HepG2 (cell line): Measurements from ENCODE around the gene GJC2. TPM values are rescaled to one million over a fixed set of nuclear protein-coding genes. Genes with fewer than 3 reads are reported as not detected.

Experiments
- ADNP ChIP-seq: sonication (generic); formaldehyde crosslinking; IDR thresholded peaks from 2 replicates; pipeline ENCODE4 v1.4.0; 2020; ENCODE audit warnings: missing genetic modification reagents
- ASH2L ChIP-seq: fragments of 300-600, 200-600 bp; sonication (generic); IDR thresholded peaks from 2 replicates; pipeline ENCODE4 v1.7.0; 2017; ENCODE audit warnings: low read depth, mild to moderate bottlenecking, moderate library complexity, mixed read lengths, low read length; ENCODE audit not compliant: insufficient read length
- ATF1 ChIP-seq: IDR thresholded peaks from 2 replicates; pipeline ENCODE4 v1.6.1; 2016; ENCODE audit warnings: mild to moderate bottlenecking, control low read depth
- ATF3 ChIP-seq: sonication (generic); formaldehyde crosslinking; IDR thresholded peaks from 2 replicates; pipeline ENCODE4 v1.4.0; 2020; ENCODE audit warnings: missing genetic modification reagents
- CCAR2 ChIP-seq: fragments of 200-400 bp; formaldehyde crosslinking; optimal IDR thresholded peaks from 2 replicates; pipeline ENCODE3; 2018; ENCODE audit warnings: low read depth, mild to moderate bottlenecking, low read length, moderate library complexity
- HOXA7 ChIP-seq: sonication (generic); formaldehyde crosslinking; IDR thresholded peaks from 2 replicates; pipeline ENCODE4 v1.8.1; 2022; ENCODE audit warnings: mild to moderate bottlenecking, missing genetic modification reagents, moderate library complexity
- LCORL ChIP-seq, 2 experiments: fragments of 450-650 bp in 1 of 2; sonication (generic) in 1 of 2; formaldehyde crosslinking in 1 of 2; IDR thresholded peaks; 2 replicates each; pipeline versions ENCODE4 v1.5.0 to v1.6.1; 2017 to 2020; ENCODE audit warnings: antibody characterized with exemption in 1 of 2, missing genetic modification reagents in 1 of 2
- MED8 ChIP-seq: sonication (generic); formaldehyde crosslinking; IDR thresholded peaks from 2 replicates; pipeline ENCODE4 v1.8.1; 2023; ENCODE audit warnings: mild to moderate bottlenecking, missing genetic modification reagents; ENCODE audit not compliant: insufficient replicate concordance
- NFATC3 ChIP-seq: sonication (generic); formaldehyde crosslinking; IDR thresholded peaks from 2 replicates; pipeline ENCODE4 v1.5.1; 2020; ENCODE audit warnings: mild to moderate bottlenecking, missing genetic modification reagents
- PAF1 ChIP-seq: IDR thresholded peaks from 2 replicates; pipeline ENCODE4 v1.6.1; 2016; ENCODE audit warnings: missing genetic modification reagents, missing compliant biosample characterization
- POLR2G ChIP-seq: fragments of 200-400 bp; formaldehyde crosslinking; IDR thresholded peaks from 2 replicates; pipeline ENCODE4 v1.6.1; 2018; ENCODE audit warnings: mild to moderate bottlenecking, low read depth, low read length, moderate library complexity
- SNAPC2 ChIP-seq: sonication (generic); formaldehyde crosslinking; IDR thresholded peaks from 2 replicates; pipeline ENCODE4 v1.8.1; 2022; ENCODE audit warnings: mild to moderate bottlenecking, missing genetic modification reagents
- TIGD3 ChIP-seq: sonication (generic); formaldehyde crosslinking; IDR thresholded peaks from 2 replicates; pipeline ENCODE4 v1.5.1; 2020; ENCODE audit warnings: mild to moderate bottlenecking, missing genetic modification reagents, borderline replicate concordance
- U2AF1 ChIP-seq: fragments of 200-400 bp; formaldehyde crosslinking; optimal IDR thresholded peaks from 2 replicates; pipeline ENCODE3; 2017; ENCODE audit warnings: mild to moderate bottlenecking, low read depth, low read length
- ZBED4 ChIP-seq: sonication (generic); formaldehyde crosslinking; IDR thresholded peaks from 2 replicates; pipeline ENCODE4 v1.4.0; 2020; ENCODE audit warnings: missing genetic modification reagents, borderline replicate concordance
- ZBTB2 ChIP-seq: sonication (generic); formaldehyde crosslinking; IDR thresholded peaks from 2 replicates; pipeline ENCODE4 v1.8.0; 2022; ENCODE audit warnings: low read depth, missing genetic modification reagents
- ZFP62 ChIP-seq: sonication (generic); formaldehyde crosslinking; IDR thresholded peaks from 2 replicates; pipeline ENCODE4 v1.4.0; 2020; ENCODE audit warnings: missing genetic modification reagents
- ZNF234 ChIP-seq: sonication (generic); formaldehyde crosslinking; conservative IDR thresholded peaks from 2 replicates; pipeline ENCODE4 v1.5.1; 2020; ENCODE audit warnings: mild to moderate bottlenecking, missing genetic modification reagents
- ZNF337 ChIP-seq: sonication (generic); formaldehyde crosslinking; IDR thresholded peaks from 2 replicates; pipeline ENCODE4 v1.5.1; 2020; ENCODE audit warnings: missing genetic modification reagents, low read depth, mild to moderate bottlenecking, borderline replicate concordance
- ZNF460 ChIP-seq: sonication (generic); formaldehyde crosslinking; IDR thresholded peaks from 2 replicates; pipeline ENCODE4 v1.5.1; 2020; ENCODE audit warnings: missing genetic modification reagents, mild to moderate bottlenecking, borderline replicate concordance
- ZNF557 ChIP-seq: sonication (generic); formaldehyde crosslinking; IDR thresholded peaks from 2 replicates; pipeline ENCODE4 v1.4.0; 2020; ENCODE audit warnings: missing genetic modification reagents
- ZSCAN30 ChIP-seq: sonication (generic); formaldehyde crosslinking; IDR thresholded peaks from 2 replicates; pipeline ENCODE4 v1.5.0; 2020; ENCODE audit warnings: mild to moderate bottlenecking, missing genetic modification reagents
- polyA plus RNA-seq, 8 experiments: library from polyadenylated mRNA; depleted of rRNA in 3 of 8; stranded (reverse) in 7 of 8; unstranded in 1 of 8; fragments of >200 nt; fragmentation: Illumina TruSeq in 4 of 8; extraction: Trizol in 4 of 8; gene quantifications; 2 replicates each; pipeline versions ENCODE4 v1.2.1 to v1.2.3, GENCODE V29; 2011 to 2016; ENCODE audit warnings: low read depth in 4 of 8, missing spikeins in 1 of 8, mixed read lengths in 1 of 8; ENCODE audit not compliant: insufficient read depth in 1 of 8
- total RNA-seq, 5 experiments: library from RNA; depleted of rRNA; stranded (reverse); fragments of >200 nt; fragmentation: Illumina TruSeq; extraction: Trizol; gene quantifications; 2 replicates each; pipeline ENCODE4 v1.2.3, GENCODE V29; 2016; ENCODE audit warnings: low read depth in 1 of 5

GJC2 gene
- total and polyA plus RNA-seq, 2 of the 13 experiments (the other 11 are each of a cell fraction or from before 2014, with no cell fraction given) = 1.6 to 3.8 TPM

GRCh38 chr1:228109073-228109961 is 40.4 kb upstream of the GJC2 start, which contains the start of gene MRPL55 (continued):
- no peak for TF ChIP-seq ADNP
- peak; percentile 99 for TF ChIP-seq ATF1
- TF ChIP-seq ASH2L = peak; percentile 66
- TF ChIP-seq U2AF1 = peak; percentile 82
- peak; percentile 68 for TF ChIP-seq ATF3 (CRISPR knock-in tag)
- TF ChIP-seq PAF1 = no peak
- TF ChIP-seq ZFP62 (CRISPR knock-in tag) = 0 out of 2 replicates have a peak, but pooled peaks have one; percentile 82
- no peak for TF ChIP-seq ZBTB2 (CRISPR knock-in tag)
- peak; percentile 57; the same call in 1 of the 2 replicates for TF ChIP-seq ZNF460 (CRISPR knock-in tag)
- 0 out of 2 replicates have a peak, but pooled peaks have one; percentile 65 for TF ChIP-seq TIGD3 (CRISPR knock-in tag)
- TF ChIP-seq MED8 (CRISPR knock-in tag) = peak; percentile 71
- no peak; the same call in 1 of the 2 replicates for TF ChIP-seq NFATC3 (CRISPR knock-in tag)
- TF ChIP-seq ZNF234 (CRISPR knock-in tag) = no peak
- 0 out of 2 replicates have a peak, but pooled peaks have one; percentile 29 for TF ChIP-seq ZNF337 (CRISPR knock-in tag)
- TF ChIP-seq ZSCAN30 (CRISPR knock-in tag) = 0 out of 2 replicates have a peak, but pooled peaks have one; percentile 19
- no peak for TF ChIP-seq CCAR2
- no peak for TF ChIP-seq HOXA7 (CRISPR knock-in tag)
- no peak for TF ChIP-seq ZNF557 (CRISPR knock-in tag)
- no peak for TF ChIP-seq ZBED4 (CRISPR knock-in tag)
- no peak for TF ChIP-seq LCORL (IDR thresholded peaks at IDR 0.05)
- peak; percentile 74; the same call in 1 of the 2 replicates for TF ChIP-seq LCORL (CRISPR knock-in tag; IDR thresholded peaks at IDR 0.05)
- TF ChIP-seq SNAPC2 (CRISPR knock-in tag) = no peak
- TF ChIP-seq POLR2G = peak; percentile 91
